BLaER1 treated with 17β-estradiol and CSF1 and Interleukin-3, amounts not matched to agents 10 nM and 100 nM (cell line): Measurements from ENCODE around the gene ADAM17.

ENCODE experiments used
- H3K27ac ChIP-seq, 11 experiments: shearing (Covaris generic); formaldehyde crosslinking; 2 replicates each; pipeline ENCODE4 v1.8.1; 2022
- H3K27me3 ChIP-seq, 11 experiments: shearing (Covaris generic); formaldehyde crosslinking; 2 replicates each; pipeline ENCODE4 v1.8.1; 2022
- H3K36me3 ChIP-seq, 11 experiments: shearing (Covaris generic); formaldehyde crosslinking; 2 replicates each; pipeline ENCODE4 v1.8.1; 2022
- H3K4me1 ChIP-seq, 10 experiments: shearing (Covaris generic); formaldehyde crosslinking; 2 replicates each; pipeline ENCODE4 v1.8.1; 2022
- H3K4me2 ChIP-seq, 11 experiments: shearing (Covaris generic); formaldehyde crosslinking; 2 replicates each; pipeline ENCODE4 v1.8.1; 2022
- H3K4me3 ChIP-seq, 10 experiments: shearing (Covaris generic); formaldehyde crosslinking; 2 replicates each; pipeline ENCODE4 v1.8.1; 2022
- H3K9ac ChIP-seq, 11 experiments: shearing (Covaris generic); formaldehyde crosslinking; 2 replicates each; pipeline ENCODE4 v1.8.1; 2022
- H3K9me3 ChIP-seq, 11 experiments: shearing (Covaris generic); formaldehyde crosslinking; replicated peaks in 1 of 11; 2 replicates each; pipeline ENCODE4 v1.8.1; 2022
- H4K20me1 ChIP-seq, 11 experiments: shearing (Covaris generic); formaldehyde crosslinking; 2 replicates each; pipeline ENCODE4 v1.8.1; 2022
- Cebpa-rat ChIP-seq, 11 experiments: shearing (Covaris generic); IDR thresholded peaks; 2 replicates each; pipeline ENCODE4 v1.8.1; 2022

ADAM17 gene

DNA sequence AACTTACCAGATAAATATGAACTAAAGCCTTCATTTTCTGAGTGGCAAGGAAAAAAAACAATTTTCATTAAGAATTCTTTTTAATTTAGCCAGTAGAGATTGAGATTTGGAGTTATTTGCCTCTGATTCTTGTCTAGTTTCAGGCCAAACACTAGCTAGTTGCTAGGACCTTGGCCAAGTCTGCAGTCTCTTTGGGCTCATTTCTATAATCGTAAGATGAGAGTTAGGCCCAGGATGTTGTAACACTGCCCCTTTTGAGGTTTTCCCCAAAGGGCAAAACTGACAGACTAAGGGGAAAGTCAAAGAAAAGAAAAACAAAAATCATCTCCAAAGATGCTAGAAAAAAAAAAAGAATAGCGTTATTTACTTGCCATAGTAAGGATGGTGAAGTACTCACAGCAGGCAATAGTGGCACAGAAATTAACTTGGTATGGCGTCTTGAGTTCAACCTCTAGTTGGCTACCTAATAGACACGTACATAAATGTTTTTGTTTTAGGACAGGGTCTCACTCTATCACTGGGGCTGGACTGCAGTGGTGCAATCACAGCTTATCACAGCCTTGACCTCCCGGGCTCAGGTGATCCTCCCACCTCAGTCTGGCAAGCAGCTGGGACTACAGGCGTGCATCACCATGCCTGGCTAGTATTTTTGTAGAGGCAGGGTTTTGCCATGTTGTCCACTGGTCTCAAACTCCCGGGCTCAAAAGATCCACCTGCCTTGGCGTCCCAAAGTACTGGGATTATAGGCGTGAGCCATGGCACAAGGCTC lies 23.0 kb upstream of the ADAM17 start:
- H3K36me3 ChIP-seq: peaks cover 10 to 49% (median 37%) of the 10 kb centered on the region in 11 experiments
- TF ChIP-seq Cebpa-rat (IDR thresholded peaks at IDR 0.05): no peak
- peaks cover 13 to 28% (median 20%) of the 10 kb centered on the region in 10 experiments for H3K4me1 ChIP-seq
- H4K20me1 ChIP-seq: peaks cover 0 to 9% (median 0%) of the 10 kb centered on the region in 11 experiments; a peak in 4 of 22 replicates
- no peak overlapping the region for H3K27ac ChIP-seq
- H3K4me3 ChIP-seq: no peak overlapping the region
- H3K4me2 ChIP-seq: no peak overlapping the region; a peak in 1 of 22 replicates
- H3K9me3 ChIP-seq: no peaks in the 10 kb centered on the region
- no peaks in the 10 kb centered on the region for H3K27me3 ChIP-seq
- no peak overlapping the region for H3K9ac ChIP-seq

GRCh38 chr2:9574331-9574730 lies 18.7 kb upstream of the ADAM17 start:
- peak overlapping the region; percentile 5 to 47 (median 22); a peak in 12 of 22 replicates for H3K4me2 ChIP-seq
- no peak overlapping the region for H3K9ac ChIP-seq
- no peak overlapping the region for H3K4me3 ChIP-seq
- peaks cover 13 to 47% (median 24%) of the 10 kb centered on the region in 10 experiments for H3K4me1 ChIP-seq
- no peaks in the 10 kb centered on the region for H3K27me3 ChIP-seq
- H3K27ac ChIP-seq: no peak overlapping the region
- H3K9me3 ChIP-seq: no peaks in the 10 kb centered on the region
- no peak for TF ChIP-seq Cebpa-rat (IDR thresholded peaks at IDR 0.05)
- no peaks in the 10 kb centered on the region for H4K20me1 ChIP-seq
- H3K36me3 ChIP-seq: 0 out of 22 replicates have a peak, but pooled peaks cover 0 to 7% (median 0%) of the 10 kb centered on the region in 11 experiments

DNA sequence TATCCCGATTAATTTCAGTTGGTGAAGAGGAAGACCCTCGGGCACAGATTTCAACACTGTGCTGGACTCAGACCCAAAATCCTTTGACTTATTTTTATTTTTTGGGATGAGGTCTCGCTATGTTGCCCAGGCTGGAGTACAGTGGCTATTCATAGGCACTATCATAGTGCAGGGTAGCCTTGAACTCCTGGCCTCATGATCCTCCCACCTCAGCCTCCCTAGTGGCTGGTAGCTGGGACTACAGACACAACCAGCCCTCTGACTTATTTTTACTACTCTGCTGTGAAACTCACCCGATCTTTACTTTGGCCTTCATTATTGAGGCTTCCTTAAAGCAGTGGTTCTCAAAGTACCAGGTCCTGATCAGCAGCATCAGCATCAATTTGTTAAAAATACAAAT lies 18.2 kb upstream of the ADAM17 start:
- H3K9ac ChIP-seq: no peak overlapping the region
- peak overlapping the region in 10 of 11 experiments; percentile 5 to 47 (median 18); a peak in 8 of 22 replicates for H3K4me2 ChIP-seq
- H3K9me3 ChIP-seq: no peaks in the 10 kb centered on the region
- H3K27ac ChIP-seq: no peak overlapping the region
- no peak overlapping the region for H3K4me3 ChIP-seq
- no peaks in the 10 kb centered on the region for H3K27me3 ChIP-seq
- peaks cover 13 to 47% (median 24%) of the 10 kb centered on the region in 10 experiments for H3K4me1 ChIP-seq
- H3K36me3 ChIP-seq: 0 out of 22 replicates have a peak, but pooled peaks cover 0 to 7% (median 0%) of the 10 kb centered on the region in 11 experiments
- TF ChIP-seq Cebpa-rat (IDR thresholded peaks at IDR 0.05): no peak
- no peaks in the 10 kb centered on the region for H4K20me1 ChIP-seq

GRCh38 chr2:9573013-9573720 lies 17.5 kb upstream of the ADAM17 start:
- no peaks in the 10 kb centered on the region for H3K27me3 ChIP-seq
- H4K20me1 ChIP-seq: no peaks in the 10 kb centered on the region
- H3K9ac ChIP-seq: no peak overlapping the region
- no peak for TF ChIP-seq Cebpa-rat (IDR thresholded peaks at IDR 0.05)
- 0 out of 22 replicates have a peak, but pooled peaks cover 0 to 3% (median 0%) of the 10 kb centered on the region in 11 experiments for H3K36me3 ChIP-seq
- peak overlapping the region in 1 of 11 experiments; percentile 45; a peak in 3 of 22 replicates for H3K4me2 ChIP-seq
- H3K27ac ChIP-seq: no peak overlapping the region
- peaks cover 13 to 47% (median 22%) of the 10 kb centered on the region in 10 experiments for H3K4me1 ChIP-seq
- no peaks in the 10 kb centered on the region for H3K9me3 ChIP-seq
- H3K4me3 ChIP-seq: no peak overlapping the region

- H3K4me2 ChIP-seq: peak overlapping the region in 2 of 11 experiments; percentile 12 to 34; a peak in 2 of 22 replicates
- no peaks in the 10 kb centered on the region for H3K27me3 ChIP-seq
- no peak for TF ChIP-seq Cebpa-rat (IDR thresholded peaks at IDR 0.05)
- H4K20me1 ChIP-seq: no peaks in the 10 kb centered on the region
- H3K27ac ChIP-seq: no peak overlapping the region
- peaks cover 0 to 3% (median 0%) of the 10 kb centered on the region in 11 experiments; a peak in 1 of 22 replicates for H3K36me3 ChIP-seq
- H3K4me3 ChIP-seq: no peak overlapping the region
- H3K4me1 ChIP-seq: peaks cover 16 to 46% (median 22%) of the 10 kb centered on the region in 10 experiments
- no peaks in the 10 kb centered on the region for H3K9me3 ChIP-seq
- 0 out of 22 replicates have a peak overlapping the region, but pooled peaks of 1 of the 11 experiments have one; percentile 21 for H3K9ac ChIP-seq
Measured at GRCh38 chr2:9570182-9571060, 14.8 kb upstream of the ADAM17 start.

DNA sequence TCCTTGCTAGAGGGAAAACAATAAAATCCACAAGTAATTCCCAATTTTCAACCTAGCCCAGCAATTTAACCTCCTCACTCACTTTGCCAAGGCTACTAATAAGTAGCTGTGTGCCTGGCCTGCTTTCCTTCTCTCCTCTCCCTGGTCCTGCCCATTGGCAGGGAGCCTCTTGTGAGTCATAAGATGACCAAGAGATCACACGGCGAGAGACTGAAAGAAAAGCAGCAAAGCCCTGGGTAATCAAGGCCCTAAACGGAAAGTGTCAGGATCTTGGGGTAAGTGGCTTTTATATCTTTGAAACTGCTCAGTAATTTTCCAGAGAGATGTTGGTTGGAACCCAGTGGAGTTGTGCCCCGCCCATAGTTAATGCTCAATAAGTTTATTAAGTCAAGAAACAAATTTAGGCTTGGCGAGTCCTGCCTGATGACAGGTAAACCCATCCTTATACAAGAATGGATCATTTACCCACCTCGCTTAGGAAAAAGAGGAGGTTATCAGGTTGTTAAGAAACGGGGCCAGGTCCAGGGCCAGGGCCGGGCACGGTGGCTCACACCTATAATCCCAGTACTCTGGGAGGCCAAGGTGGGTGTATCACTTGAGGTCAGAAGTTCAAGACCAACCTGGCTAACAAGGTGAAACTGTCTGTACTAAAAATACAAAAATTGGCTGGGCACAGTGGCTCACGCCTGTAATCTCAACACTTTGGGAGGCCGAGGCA lies 10.0 kb upstream of the ADAM17 start:
- Histone ChIP-seq H3K4me3 (no peak overlapping the region), H3K9me3 (no peaks in the 10 kb centered on the region), H3K9ac (no peak overlapping the region), H3K4me1 (peaks cover 0 to 23% (median 14%) of the 10 kb centered on the region in 10 experiments; a peak in 16 of 20 replicates), H3K27ac (peak overlapping the region in 2 of 11 experiments; percentile 38 to 62; a peak in 3 of 22 replicates), H4K20me1 (no peaks in the 10 kb centered on the region), H3K36me3 (peaks cover 0 to 6% (median 0%) of the 10 kb centered on the region in 11 experiments; a peak in 2 of 22 replicates), H3K4me2 (peak overlapping the region in 3 of 11 experiments; percentile 25 to 63 (median 39); a peak in 5 of 22 replicates), H3K27me3 (no peaks in the 10 kb centered on the region)
- no peak for TF ChIP-seq Cebpa-rat (IDR thresholded peaks at IDR 0.05)

DNA sequence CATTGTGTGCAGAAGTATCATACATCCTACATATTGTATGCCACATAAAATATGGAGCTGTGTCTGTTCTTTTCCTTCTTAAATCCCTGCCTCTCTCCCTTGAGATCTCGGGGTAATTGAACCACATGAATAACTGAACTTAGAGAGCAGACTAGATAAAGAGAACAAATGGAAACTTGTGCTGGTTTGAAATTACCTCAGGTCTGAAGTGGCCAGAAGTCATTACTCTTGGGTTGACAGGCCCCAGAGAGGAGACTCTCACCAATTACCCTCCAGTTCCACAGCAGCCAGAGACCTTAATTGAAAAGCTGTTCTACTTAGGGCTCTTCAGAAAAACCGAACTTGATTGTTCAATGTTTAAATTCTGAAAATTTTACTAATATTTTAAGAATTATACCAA lies 5.0 kb upstream of the ADAM17 start:
- peaks cover 18 to 41% (median 32%) of the 10 kb centered on the region in 10 experiments for H3K4me1 ChIP-seq
- no peak overlapping the region for H3K4me2 ChIP-seq
- no peak overlapping the region for H3K9ac ChIP-seq
- peaks cover 0 to 12% (median 4%) of the 10 kb centered on the region in 11 experiments; a peak in 6 of 22 replicates for H3K36me3 ChIP-seq
- no peaks in the 10 kb centered on the region for H3K27me3 ChIP-seq
- no peak overlapping the region for H3K4me3 ChIP-seq
- no peaks in the 10 kb centered on the region for H4K20me1 ChIP-seq
- no peak overlapping the region for H3K27ac ChIP-seq
- TF ChIP-seq Cebpa-rat (IDR thresholded peaks at IDR 0.05): no peak
- H3K9me3 ChIP-seq: no peaks in the 10 kb centered on the region

DNA sequence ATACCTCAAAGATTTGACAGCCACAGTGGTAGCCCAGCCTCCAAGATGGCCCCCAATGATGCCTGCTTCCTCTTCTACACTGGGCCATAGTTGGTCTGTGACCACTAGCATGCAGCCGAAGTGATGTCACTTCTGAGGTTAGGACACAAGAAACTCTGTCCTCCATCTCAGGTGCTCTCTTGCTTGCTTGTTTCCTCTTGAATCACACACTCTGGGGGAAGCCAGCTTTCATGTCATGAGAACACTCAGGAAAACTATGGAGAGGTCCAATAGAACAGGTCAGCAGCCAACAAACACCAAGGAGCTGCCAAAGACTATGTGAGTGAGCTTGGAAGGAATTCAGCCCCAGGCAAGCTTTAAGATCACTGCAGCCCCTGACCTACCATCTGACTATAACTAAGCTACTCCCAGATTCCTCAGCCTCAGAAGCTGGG lies 3.3 kb upstream of the ADAM17 start:
- H3K4me1 ChIP-seq: peaks cover 20 to 35% (median 31%) of the 10 kb centered on the region in 10 experiments
- no peak overlapping the region for H3K9ac ChIP-seq
- TF ChIP-seq Cebpa-rat (IDR thresholded peaks at IDR 0.05): no peak
- H3K36me3 ChIP-seq: peaks cover 0 to 12% (median 4%) of the 10 kb centered on the region in 11 experiments; a peak in 7 of 22 replicates
- H3K9me3 ChIP-seq: no peaks in the 10 kb centered on the region
- H3K27ac ChIP-seq: peak overlapping the region in 1 of 11 experiments; percentile 7; a peak in 2 of 22 replicates
- H3K27me3 ChIP-seq: no peaks in the 10 kb centered on the region
- no peak overlapping the region for H3K4me3 ChIP-seq
- H3K4me2 ChIP-seq: peak overlapping the region in 6 of 11 experiments; percentile 6 to 90 (median 60); a peak in 9 of 22 replicates
- peaks cover 0 to 7% (median 0%) of the 10 kb centered on the region in 11 experiments; a peak in 1 of 22 replicates for H4K20me1 ChIP-seq
